Measurements from ENCODE around the gene CECR2. TPM values are rescaled to one million over a fixed set of nuclear protein-coding genes. Genes with fewer than 3 reads are reported as not detected.

CECR2 gene
- total and polyA plus RNA-seq, 2 of the 8 experiments (the other 6 are each of a cell fraction or from before 2014, with no cell fraction given): 18.3 to 123 TPM

GRCh38 chr22:17402293-17402692 lies 33.0 kb downstream of the CECR2 start:
- Histone ChIP-seq H3K14ac (ENCODE audit: insufficient read length) (no peak overlapping the region), H3K36me3 (ENCODE audit: control insufficient read depth in 2 of 4, insufficient read depth in 4 of 4, low read length in 3 of 4) (peaks cover 0 to 6% (median 0%) of the 10 kb centered on the region in 4 experiments; a peak in 1 of 8 replicates), H2BK12ac (ENCODE audit: low read depth, low read length) (no peak overlapping the region), H3K56ac (replicated peaks; ENCODE audit: insufficient read length, low read depth, low read length) (no peak overlapping the region), H3K4me3 (ENCODE audit: extremely low read depth in 1 of 4, insufficient read depth in 2 of 4, low read depth in 3 of 4, low read length in 4 of 4) (no peak overlapping the region), H3K18ac (ENCODE audit: extremely low read depth, low read length) (no peak overlapping the region), H2AFZ (ENCODE audit: low read length) (no peak overlapping the region), H4K5ac (ENCODE audit: insufficient read length, low read depth, low read length) (no peak overlapping the region), H2BK20ac (ENCODE audit: low read length) (no peak overlapping the region), H3K23ac (ENCODE audit: insufficient read length) (no peak overlapping the region), H3K23me2 (ENCODE audit: low read depth, low read length) (no peaks in the 10 kb centered on the region; the same call in 1 of the 2 replicates), H3K79me1 (ENCODE audit: low read depth, low read length) (peaks cover 2% of the 10 kb centered on the region), H2BK120ac (replicated peaks; ENCODE audit: low read depth, low read length) (no peak overlapping the region), H3K9ac (replicated peaks in 1 of 4; ENCODE audit: extremely low read depth in 1 of 4, low read depth in 3 of 4, low read length in 3 of 4) (no peak overlapping the region), H2BK5ac (ENCODE audit: low read depth, low read length) (no peak overlapping the region), H3K27ac (ENCODE audit: low read depth, low read length) (no peak overlapping the region), H4K20me1 (replicated peaks in 1 of 2; ENCODE audit: control insufficient read depth in 1 of 2, insufficient read depth in 2 of 2, low read length in 2 of 2) (peaks cover 26 to 29% of the 10 kb centered on the region in 2 experiments), H2AK5ac (ENCODE audit: low read depth, low read length) (no peak overlapping the region), H4K91ac (replicated peaks; ENCODE audit: insufficient read length, low read length) (no peak overlapping the region), H3K27me3 (replicated peaks in 1 of 4; ENCODE audit: control insufficient read depth in 3 of 4, extremely low read depth in 1 of 4, insufficient read depth in 3 of 4, low read length in 3 of 4) (no peaks in the 10 kb centered on the region), H3K4ac (replicated peaks; ENCODE audit: insufficient read length, low read depth, low read length) (no peak overlapping the region), H3K4me1 (replicated peaks in 1 of 4; ENCODE audit: control insufficient read depth in 3 of 4, insufficient read depth in 4 of 4, low read length in 3 of 4) (peaks cover 2 to 12% (median 5%) of the 10 kb centered on the region in 4 experiments; a peak in 3 of 7 replicates), H3K4me2 (ENCODE audit: insufficient read depth in 1 of 2, low read depth in 2 of 2, low read length in 2 of 2) (no peak overlapping the region), H3K9me3 (ENCODE audit: insufficient read depth in 2 of 2, low read depth in 1 of 2, low read length in 1 of 2) (no peaks in the 10 kb centered on the region), H4K8ac (ENCODE audit: extremely low read depth, insufficient read depth, low read length) (no peak overlapping the region), H2BK15ac (ENCODE audit: low read length) (no peak overlapping the region), H3K79me2 (ENCODE audit: control insufficient read depth in 1 of 2, insufficient read depth in 2 of 2, low read length in 2 of 2) (peaks cover 51 to 97% of the 10 kb centered on the region in 2 experiments)
- CTCF ChIA-PET (ENCODE audit: partially characterized antibody): interaction anchor here (0.7 to 1.1 kb wide), 3 partner anchors 9 to 16 kb away, joined by 3 to 4 read pairs (median 3); no protein-coding TSS in a partner anchor
- no peak for FAIRE-seq
- POLR2A ChIA-PET (ENCODE audit: partially characterized antibody): interaction anchor here (0.9 to 2.4 kb wide), 3 partner anchors 14 to 34 kb away, joined by 3 to 7 read pairs (median 3); no protein-coding TSS in a partner anchor
- no peak for TF ChIP-seq SP4 (IDR thresholded peaks at IDR 0.05; ENCODE audit: low read length)
- DNase-seq (ENCODE audit: low read depth in 1 of 2, low spot score in 2 of 2): no peak
